OCI-LY1 (cell line): ENCODE measurements around the gene LMTK2.

Source experiments
- H2AFZ ChIP-seq: fragments of 200-600 bp; sonication (generic), shearing (Covaris generic); 2 replicates; pipeline ENCODE4 v1.6.0; 2014; ENCODE audit warnings: antibody characterized with exemption, mild to moderate bottlenecking, low read length
- H3F3A ChIP-seq: fragments of 200-600 bp; sonication (generic), shearing (Covaris generic); 2 replicates; pipeline ENCODE4 v1.6.0; 2014; ENCODE audit warnings: mild to moderate bottlenecking, antibody characterized with exemption, low read length, moderate library complexity; ENCODE audit not compliant: insufficient read depth
- H3K27ac ChIP-seq: fragments of 200-600 bp; sonication (generic); 2 replicates; pipeline ENCODE4 v1.5.1; 2014; ENCODE audit warnings: low read length, mixed run types, mild to moderate bottlenecking, low read depth; ENCODE audit not compliant: poor library complexity, severe bottlenecking
- H3K27me3 ChIP-seq: fragments of 200-600 bp; sonication (generic); 2 replicates; pipeline ENCODE4 v1.6.0; 2014; ENCODE audit warnings: antibody characterized with exemption, mild to moderate bottlenecking, low read length, moderate library complexity; ENCODE audit not compliant: insufficient read depth
- H3K36me3 ChIP-seq: fragments of 200-600 bp; sonication (generic); 2 replicates; pipeline ENCODE4 v1.6.1; 2014; ENCODE audit warnings: mild to moderate bottlenecking, antibody characterized with exemption, low read length, moderate library complexity, mixed read lengths; ENCODE audit not compliant: insufficient read depth
- H3K4me1 ChIP-seq: fragments of 200-600 bp; sonication (generic); 2 replicates; pipeline ENCODE4 v1.5.1; 2014; ENCODE audit warnings: mild to moderate bottlenecking, low read length, moderate library complexity; ENCODE audit not compliant: insufficient read depth, severe bottlenecking
- H3K4me2 ChIP-seq: fragments of 200-600 bp; sonication (generic), shearing (Covaris generic); 2 replicates; pipeline ENCODE4 v1.6.1; 2014; ENCODE audit warnings: low read length
- H3K4me3 ChIP-seq: fragments of 200-600 bp; sonication (generic); 2 replicates; pipeline ENCODE4 v1.5.1; 2014; ENCODE audit warnings: low read length, low read depth, mild to moderate bottlenecking, mixed read lengths; ENCODE audit not compliant: poor library complexity, severe bottlenecking
- H3K79me2 ChIP-seq: fragments of 200-600 bp; shearing (Covaris generic); 2 replicates; pipeline ENCODE4 v1.6.1; 2016; ENCODE audit warnings: mixed run types, low read length, mixed read lengths; ENCODE audit not compliant: insufficient read depth
- H3K9ac ChIP-seq: fragments of 200-600 bp; sonication (generic), shearing (Covaris generic); 2 replicates; pipeline ENCODE4 v1.6.1; 2014; ENCODE audit warnings: mild to moderate bottlenecking, low read length, mixed read lengths
- H3K9me2 ChIP-seq: fragments of 200-600 bp; sonication (generic), shearing (Covaris generic); 2 replicates; pipeline ENCODE4 v1.6.1; 2014; ENCODE audit warnings: low read depth, mild to moderate bottlenecking, low read length, mixed read lengths
- H3K9me3 ChIP-seq: fragments of 200-600 bp; shearing (Covaris generic); 2 replicates; pipeline ENCODE4 v1.6.1; 2014; ENCODE audit warnings: low read length, mixed read lengths
- H4K20me1 ChIP-seq: fragments of 200-600 bp; sonication (generic), shearing (Covaris generic); 2 replicates; pipeline ENCODE4 v1.6.0; 2016; ENCODE audit warnings: mild to moderate bottlenecking, low read length; ENCODE audit not compliant: insufficient read depth
- EZH2 ChIP-seq: fragments of 200-600 bp; sonication (generic), shearing (Covaris generic); IDR thresholded peaks from 2 replicates; pipeline ENCODE4 v1.8.0; 2017; ENCODE audit warnings: borderline replicate concordance, mixed run types, mild to moderate bottlenecking, antibody characterized with exemption, low read length, moderate library complexity, mixed read lengths
- TF ChIP-seq, protein P1 (sequence below): fragments of 200-600 bp; sonication (generic), shearing (Covaris generic); IDR thresholded peaks from 2 replicates; pipeline ENCODE4 v1.5.1; 2017; ENCODE audit warnings: mild to moderate bottlenecking, antibody characterized with exemption, low read length, moderate library complexity, mixed read lengths

LMTK2 gene

DNA sequence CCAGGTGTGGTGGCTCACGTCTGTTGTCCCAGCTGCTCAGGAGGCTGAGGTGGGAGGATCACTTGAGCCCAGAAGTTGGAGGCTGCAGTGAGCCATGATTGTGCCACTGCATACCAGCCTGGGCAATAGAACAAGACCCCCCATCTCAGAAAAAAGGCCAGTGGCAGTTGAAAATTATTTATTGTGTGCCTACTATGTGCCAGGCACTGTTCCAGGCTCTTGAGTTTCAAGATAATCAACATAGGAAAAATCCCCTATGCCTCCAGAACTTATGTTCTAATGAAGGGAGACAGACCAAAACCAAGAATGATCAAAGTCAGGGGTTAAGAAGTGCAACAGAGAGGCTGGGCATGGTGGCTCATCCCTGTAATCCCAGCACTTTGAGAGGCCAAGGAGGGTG is 42.4 kb upstream of the LMTK2 start:
- Histone ChIP-seq H3K9ac (no peak overlapping the region), H3K9me3 (no peaks in the 10 kb centered on the region), H3K9me2 (no peaks in the 10 kb centered on the region), H3K27me3 (no peaks in the 10 kb centered on the region; the same call in 1 of the 2 replicates), H3K36me3 (no peaks in the 10 kb centered on the region), H3F3A (no peaks in the 10 kb centered on the region), H2AFZ (no peak overlapping the region), H3K4me3 (no peak overlapping the region), H4K20me1 (no peaks in the 10 kb centered on the region), H3K4me2 (no peak overlapping the region), H3K4me1 (no peaks in the 10 kb centered on the region), H3K27ac (no peak overlapping the region), H3K79me2 (no peaks in the 10 kb centered on the region)
- TF ChIP-seq, protein P1, sequence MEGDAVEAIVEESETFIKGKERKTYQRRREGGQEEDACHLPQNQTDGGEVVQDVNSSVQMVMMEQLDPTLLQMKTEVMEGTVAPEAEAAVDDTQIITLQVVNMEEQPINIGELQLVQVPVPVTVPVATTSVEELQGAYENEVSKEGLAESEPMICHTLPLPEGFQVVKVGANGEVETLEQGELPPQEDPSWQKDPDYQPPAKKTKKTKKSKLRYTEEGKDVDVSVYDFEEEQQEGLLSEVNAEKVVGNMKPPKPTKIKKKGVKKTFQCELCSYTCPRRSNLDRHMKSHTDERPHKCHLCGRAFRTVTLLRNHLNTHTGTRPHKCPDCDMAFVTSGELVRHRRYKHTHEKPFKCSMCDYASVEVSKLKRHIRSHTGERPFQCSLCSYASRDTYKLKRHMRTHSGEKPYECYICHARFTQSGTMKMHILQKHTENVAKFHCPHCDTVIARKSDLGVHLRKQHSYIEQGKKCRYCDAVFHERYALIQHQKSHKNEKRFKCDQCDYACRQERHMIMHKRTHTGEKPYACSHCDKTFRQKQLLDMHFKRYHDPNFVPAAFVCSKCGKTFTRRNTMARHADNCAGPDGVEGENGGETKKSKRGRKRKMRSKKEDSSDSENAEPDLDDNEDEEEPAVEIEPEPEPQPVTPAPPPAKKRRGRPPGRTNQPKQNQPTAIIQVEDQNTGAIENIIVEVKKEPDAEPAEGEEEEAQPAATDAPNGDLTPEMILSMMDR: no peak
- no peak for TF ChIP-seq EZH2

DNA sequence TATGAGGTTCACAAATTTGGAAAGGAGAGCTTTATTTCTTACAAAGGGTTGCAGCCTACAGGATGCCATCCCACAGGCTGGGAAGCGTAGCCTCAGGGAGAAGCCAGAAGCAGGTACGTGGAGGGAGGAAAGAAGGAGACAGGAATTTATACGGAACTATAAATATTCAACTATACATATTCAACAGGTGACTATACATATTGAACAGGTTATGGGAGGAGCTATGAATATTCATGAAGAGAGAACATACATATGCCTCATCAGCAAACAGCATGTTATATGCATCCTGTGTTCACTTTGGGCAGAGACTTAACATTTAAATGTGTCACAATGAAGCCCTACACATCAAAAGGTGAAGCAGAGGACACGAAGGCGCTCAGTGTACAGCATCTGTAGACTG is 40.5 kb upstream of the LMTK2 start:
- Histone ChIP-seq H3K27me3 (no peaks in the 10 kb centered on the region; the same call in none of the 2 replicates), H3F3A (no peaks in the 10 kb centered on the region), H3K36me3 (no peaks in the 10 kb centered on the region), H3K9me2 (no peaks in the 10 kb centered on the region), H3K9me3 (no peaks in the 10 kb centered on the region), H3K4me3 (no peak overlapping the region), H3K79me2 (no peaks in the 10 kb centered on the region), H4K20me1 (no peaks in the 10 kb centered on the region), H3K4me2 (no peak overlapping the region), H3K4me1 (no peaks in the 10 kb centered on the region), H3K9ac (no peak overlapping the region), H2AFZ (no peak overlapping the region), H3K27ac (no peak overlapping the region)
- TF ChIP-seq, protein P1: no peak
- no peak for TF ChIP-seq EZH2

DNA sequence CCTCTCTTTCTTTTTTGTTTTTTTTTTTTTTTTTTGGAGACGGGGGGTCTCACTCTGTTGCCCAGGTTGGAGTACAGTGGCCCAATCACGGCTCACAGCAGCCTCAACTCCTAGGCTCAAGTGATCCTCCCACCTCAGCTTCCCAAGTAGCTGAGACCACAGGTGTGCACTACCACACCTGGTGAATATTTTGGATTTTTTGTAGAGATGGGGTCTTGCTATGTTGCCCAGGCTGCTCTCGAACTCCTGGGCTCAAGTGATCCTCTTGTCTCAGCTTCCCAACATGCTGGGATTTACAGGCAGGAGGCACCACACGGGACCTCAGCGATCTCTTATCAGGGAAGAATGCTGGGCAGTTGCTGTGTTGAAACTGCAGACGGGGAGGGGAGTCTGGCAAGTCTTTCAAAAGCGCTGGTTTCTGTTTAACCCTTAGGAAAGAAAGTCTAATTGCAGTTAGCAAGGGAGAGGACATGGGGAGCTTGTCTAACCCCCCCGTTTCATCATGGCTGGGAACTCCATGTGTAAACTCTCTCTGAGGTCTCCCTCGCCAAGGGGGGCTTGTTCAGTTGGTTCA is 39.6 kb upstream of the LMTK2 start:
- Histone ChIP-seq H3K27ac (no peak overlapping the region), H3K36me3 (no peaks in the 10 kb centered on the region), H2AFZ (no peak overlapping the region), H3K9me2 (no peaks in the 10 kb centered on the region), H3F3A (no peaks in the 10 kb centered on the region), H3K4me1 (no peaks in the 10 kb centered on the region), H3K4me3 (no peak overlapping the region), H3K27me3 (no peaks in the 10 kb centered on the region; the same call in none of the 2 replicates), H4K20me1 (no peaks in the 10 kb centered on the region), H3K9me3 (no peaks in the 10 kb centered on the region), H3K4me2 (no peak overlapping the region), H3K79me2 (no peaks in the 10 kb centered on the region), H3K9ac (no peak overlapping the region)
- TF ChIP-seq, protein P1: no peak
- no peak for TF ChIP-seq EZH2
